UCSD-AML1 (cell line): Measurements from ENCODE around the gene PTPRA.

Experiments used
- DNase-seq: peaks from one replicate; lab custom pipeline; 2025; ENCODE audit not compliant: unreplicated experiment; lab: John Stamatoyannopoulos, UW

PTPRA gene

GRCh38 chr20:2920473-2920872 is 47.2 kb downstream of the PTPRA start:
- DNase-seq, result no peak

GRCh38 chr20:2921506-2921905 is 48.2 kb downstream of the PTPRA start:
- no peak for DNase-seq

- DNase-seq, result no peak
Measured at GRCh38 chr20:2922957-2923356, 49.7 kb downstream of the PTPRA start.

- DNase-seq, result no peak
Measured at GRCh38 chr20:2930538-2930937, 57.3 kb downstream of the PTPRA start.

- DNase-seq, result no peak
Measured at GRCh38 chr20:2932498-2932897, 59.2 kb downstream of the PTPRA start.

GRCh38 chr20:2937902-2938301 is 64.6 kb downstream of the PTPRA start:
- no peak for DNase-seq

GRCh38 chr20:2942439-2942838 is 69.2 kb downstream of the PTPRA start:
- no peak for DNase-seq

- no peak for DNase-seq
Measured at GRCh38 chr20:2946988-2947961, 74.0 kb downstream of the PTPRA start.

GRCh38 chr20:2948968-2949367 is 75.7 kb downstream of the PTPRA start:
- no peak for DNase-seq

- DNase-seq, result no peak
Measured at GRCh38 chr20:2952766-2953165, 79.5 kb downstream of the PTPRA start.

GRCh38 chr20:2955257-2955970 is 82.1 kb downstream of the PTPRA start:
- no peak for DNase-seq

GRCh38 chr20:2956480-2956879 is 83.2 kb downstream of the PTPRA start:
- DNase-seq, result no peak

GRCh38 chr20:2967841-2968240 is 94.6 kb downstream of the PTPRA start:
- DNase-seq, result no peak

GRCh38 chr20:2972126-2972525 is 98.8 kb downstream of the PTPRA start:
- DNase-seq, result no peak

- no peak for DNase-seq
Measured at GRCh38 chr20:2973574-2973973, 100.3 kb downstream of the PTPRA start.

- no peak for DNase-seq
Measured at GRCh38 chr20:2978519-2978918, 105.2 kb downstream of the PTPRA start.

- DNase-seq, result no peak
Measured at GRCh38 chr20:2981646-2982045, 108.4 kb downstream of the PTPRA start.

GRCh38 chr20:2983508-2983907 is 110.2 kb downstream of the PTPRA start:
- DNase-seq, result no peak

GRCh38 chr20:2984028-2984501 is 110.8 kb downstream of the PTPRA start:
- no peak for DNase-seq

GRCh38 chr20:2984956-2985661 is 111.8 kb downstream of the PTPRA start:
- DNase-seq, result no peak

GRCh38 chr20:2986466-2986865 is 113.2 kb downstream of the PTPRA start:
- DNase-seq, result no peak
